OCI-LY3 (cell line): Measurements from ENCODE around the gene ACTRT2.

Experiments used
- H2AFZ ChIP-seq: fragments of 200-600, 300-600 bp; shearing (Covaris generic); 2 replicates; pipeline ENCODE4 v1.6.0; 2014; ENCODE audit warnings: antibody characterized with exemption, low read depth, low read length
- H3K27ac ChIP-seq: fragments of 200-600, 300-600 bp; sonication (generic); 2 replicates; pipeline ENCODE4 v1.5.1; 2014; ENCODE audit warnings: mild to moderate bottlenecking, low read length, moderate library complexity, mixed read lengths
- H3K27me3 ChIP-seq: fragments of 200-600, 300-600 bp; sonication (generic); 2 replicates; pipeline ENCODE4 v1.6.1; 2014; ENCODE audit warnings: low read depth, low read length, mixed read lengths
- H3K36me3 ChIP-seq: fragments of 200-600, 300-600 bp; sonication (generic); replicated peaks from 2 replicates; pipeline ENCODE3; 2014; ENCODE audit warnings: low read depth, low read length, mixed read lengths
- H3K4me1 ChIP-seq: fragments of 300-600, 200-600 bp; sonication (generic); 2 replicates; pipeline ENCODE4 v1.6.1; 2014; ENCODE audit warnings: low read length, mixed read lengths
- H3K4me2 ChIP-seq: fragments of 200-600, 300-600 bp; sonication (generic); 2 replicates; pipeline ENCODE4 v1.6.1; 2014; ENCODE audit warnings: low read length, mixed read lengths
- H3K4me3 ChIP-seq: fragments of 300-600, 200-600 bp; sonication (generic); 2 replicates; pipeline ENCODE4 v1.5.1; 2014; ENCODE audit warnings: antibody characterized with exemption, mild to moderate bottlenecking, low read length, moderate library complexity
- H3K79me2 ChIP-seq: fragments of 300-600, 200-600 bp; shearing (Covaris generic); 2 replicates; pipeline ENCODE4 v1.6.1; 2014; ENCODE audit warnings: mild to moderate bottlenecking, low read length, mixed read lengths
- H3K9ac ChIP-seq: fragments of 300-600, 200-600 bp; shearing (Covaris generic); 2 replicates; pipeline ENCODE4 v1.6.0; 2014; ENCODE audit warnings: mild to moderate bottlenecking, low read length, moderate library complexity
- H3K9me3 ChIP-seq: fragments of 200-600, 300-600 bp; shearing (Covaris generic); 2 replicates; pipeline ENCODE4 v1.6.1; 2014; ENCODE audit warnings: low read length, mixed read lengths; ENCODE audit not compliant: insufficient read depth
- H4K20me1 ChIP-seq: fragments of 200-600, 300-600 bp; sonication (generic); 2 replicates; pipeline ENCODE4 v1.6.1; 2016; ENCODE audit warnings: low read length, mixed read lengths; ENCODE audit not compliant: insufficient read depth
- EZH2phosphoT487 ChIP-seq: fragments of 200-600 bp; shearing (Covaris generic); IDR thresholded peaks from 2 replicates; pipeline ENCODE4 v1.6.1; 2018; ENCODE audit warnings: antibody characterized with exemption, mixed run types, low read depth
- TF ChIP-seq, protein P1 (sequence below): fragments of 200-600, 300-600 bp; sonication (generic); IDR thresholded peaks from 2 replicates; pipeline ENCODE4 v1.5.1; 2014; ENCODE audit warnings: antibody characterized with exemption, low read length, low read depth

ACTRT2 gene

DNA sequence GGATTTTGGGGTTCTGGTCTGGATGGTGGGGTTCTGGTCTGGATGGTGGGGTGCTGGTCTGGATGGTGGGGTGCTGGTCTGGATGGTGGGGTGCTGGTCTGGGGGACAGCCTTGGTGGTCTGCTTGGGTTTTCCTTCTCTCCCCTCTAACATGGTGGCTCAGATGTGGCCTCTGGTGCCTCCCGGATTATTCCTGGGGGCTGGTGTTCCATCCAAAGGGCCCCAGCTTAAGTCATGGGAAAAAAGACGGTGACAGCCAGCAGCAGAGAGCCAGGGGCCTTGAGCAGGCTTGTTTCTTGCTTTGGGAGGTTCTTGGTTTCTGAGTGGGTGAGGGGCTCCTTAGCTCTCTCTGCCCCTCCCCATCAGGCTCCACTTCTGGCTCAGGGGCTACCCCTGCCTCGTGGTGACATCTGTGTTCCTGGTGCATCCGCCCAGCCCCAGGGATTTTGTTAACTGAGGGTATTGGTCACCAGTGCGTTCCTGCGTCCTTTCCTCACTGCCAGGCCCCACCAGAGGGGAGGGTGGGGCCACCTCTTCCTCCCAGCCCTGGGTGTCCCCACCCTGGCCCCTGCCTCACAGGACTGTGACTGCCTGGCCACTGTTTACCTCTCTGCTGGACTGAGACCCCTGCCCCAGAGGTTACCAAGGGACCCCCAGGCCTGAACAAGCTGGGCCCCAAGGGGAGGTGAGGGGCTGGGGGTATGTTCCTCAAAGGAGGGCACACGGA is 43.2 kb upstream of the ACTRT2 start:
- no peaks in the 10 kb centered on the region for H4K20me1 ChIP-seq
- H3K27me3 ChIP-seq = no peaks in the 10 kb centered on the region
- H3K27ac ChIP-seq = no peak overlapping the region
- no peaks in the 10 kb centered on the region for H3K9me3 ChIP-seq
- H3K36me3 ChIP-seq = no peaks in the 10 kb centered on the region
- no peak overlapping the region for H3K4me3 ChIP-seq
- H3K79me2 ChIP-seq = no peaks in the 10 kb centered on the region
- no peak overlapping the region for H3K4me2 ChIP-seq
- H2AFZ ChIP-seq = no peak overlapping the region
- H3K9ac ChIP-seq = no peak overlapping the region
- H3K4me1 ChIP-seq = no peaks in the 10 kb centered on the region
- TF ChIP-seq, protein P1, sequence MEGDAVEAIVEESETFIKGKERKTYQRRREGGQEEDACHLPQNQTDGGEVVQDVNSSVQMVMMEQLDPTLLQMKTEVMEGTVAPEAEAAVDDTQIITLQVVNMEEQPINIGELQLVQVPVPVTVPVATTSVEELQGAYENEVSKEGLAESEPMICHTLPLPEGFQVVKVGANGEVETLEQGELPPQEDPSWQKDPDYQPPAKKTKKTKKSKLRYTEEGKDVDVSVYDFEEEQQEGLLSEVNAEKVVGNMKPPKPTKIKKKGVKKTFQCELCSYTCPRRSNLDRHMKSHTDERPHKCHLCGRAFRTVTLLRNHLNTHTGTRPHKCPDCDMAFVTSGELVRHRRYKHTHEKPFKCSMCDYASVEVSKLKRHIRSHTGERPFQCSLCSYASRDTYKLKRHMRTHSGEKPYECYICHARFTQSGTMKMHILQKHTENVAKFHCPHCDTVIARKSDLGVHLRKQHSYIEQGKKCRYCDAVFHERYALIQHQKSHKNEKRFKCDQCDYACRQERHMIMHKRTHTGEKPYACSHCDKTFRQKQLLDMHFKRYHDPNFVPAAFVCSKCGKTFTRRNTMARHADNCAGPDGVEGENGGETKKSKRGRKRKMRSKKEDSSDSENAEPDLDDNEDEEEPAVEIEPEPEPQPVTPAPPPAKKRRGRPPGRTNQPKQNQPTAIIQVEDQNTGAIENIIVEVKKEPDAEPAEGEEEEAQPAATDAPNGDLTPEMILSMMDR = no peak
- no peak for TF ChIP-seq EZH2phosphoT487

DNA sequence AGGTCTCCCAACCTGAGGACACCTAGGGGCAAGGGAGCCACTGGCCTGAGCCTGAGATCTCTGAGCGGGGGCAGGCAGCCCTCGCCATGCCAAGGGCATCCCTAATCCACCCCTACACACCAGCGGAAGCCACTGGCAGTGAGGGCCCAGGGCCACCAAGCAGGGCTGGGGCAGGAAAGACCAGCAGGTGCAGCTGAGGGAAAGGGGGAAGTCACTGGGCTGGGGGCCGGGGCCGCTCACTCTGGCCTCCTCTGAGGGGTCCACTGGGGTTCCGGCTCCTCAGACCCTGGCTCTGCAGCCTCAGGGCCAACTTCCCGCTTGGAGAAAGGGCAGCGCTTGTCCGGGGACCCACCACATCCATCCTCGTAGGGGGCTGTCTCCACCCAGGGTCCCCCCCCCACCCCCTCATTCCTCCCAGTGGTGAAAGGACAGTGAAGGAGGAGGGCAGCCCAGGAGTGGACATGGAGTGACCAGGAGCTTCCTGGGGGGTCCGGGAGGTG is 42.5 kb upstream of the ACTRT2 start:
- Histone ChIP-seq H3K4me1 (no peaks in the 10 kb centered on the region), H3K27ac (no peak overlapping the region), H3K9ac (no peak overlapping the region), H3K9me3 (no peaks in the 10 kb centered on the region), H3K4me2 (no peak overlapping the region), H3K36me3 (no peaks in the 10 kb centered on the region), H3K4me3 (no peak overlapping the region), H3K79me2 (no peaks in the 10 kb centered on the region), H2AFZ (no peak overlapping the region), H3K27me3 (no peaks in the 10 kb centered on the region), H4K20me1 (no peaks in the 10 kb centered on the region)
- TF ChIP-seq, protein P1 = no peak
- TF ChIP-seq EZH2phosphoT487 = no peak

DNA sequence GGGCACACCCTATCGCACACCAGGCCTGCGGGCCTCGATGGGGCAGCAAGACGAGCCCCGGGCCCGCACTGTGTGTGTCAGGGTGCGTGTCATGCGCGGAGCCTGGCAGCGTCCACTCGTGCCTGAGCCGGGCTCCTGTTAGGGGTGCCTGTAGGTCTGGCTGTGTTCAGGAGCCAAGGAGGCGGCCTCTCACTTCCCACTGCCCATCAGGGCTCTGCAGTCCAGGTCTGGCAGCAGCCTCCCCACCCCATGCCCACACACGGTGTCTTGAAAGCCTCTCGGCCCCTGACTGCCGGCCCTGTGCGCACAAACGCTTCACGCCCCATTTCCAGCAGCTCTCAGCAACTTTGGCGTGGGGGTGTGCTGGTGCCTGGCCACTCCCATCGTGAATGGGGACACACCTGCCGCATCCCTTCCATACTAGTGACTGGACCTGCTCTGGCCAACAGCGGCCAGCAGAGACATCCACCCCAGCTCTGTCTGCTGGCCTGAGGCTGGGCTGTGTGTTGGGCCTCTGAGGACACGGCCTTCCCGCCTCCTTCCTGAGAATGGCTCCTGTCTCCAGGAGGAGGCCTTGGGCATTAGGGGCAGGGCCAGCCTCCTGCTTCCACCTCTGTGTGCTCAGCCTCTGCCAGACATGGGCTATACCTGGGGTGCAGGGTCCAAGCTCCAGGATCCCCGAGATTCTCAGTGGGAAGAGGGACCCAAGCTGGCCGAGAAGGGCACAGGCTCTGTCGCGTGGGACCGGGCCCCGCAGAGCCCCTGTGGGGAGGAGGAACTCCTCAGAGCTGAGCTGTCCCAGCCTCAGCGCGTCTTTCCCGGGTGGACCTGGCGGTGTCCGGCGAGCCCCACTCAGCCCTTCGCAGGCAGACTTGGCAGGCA is 41.8 kb upstream of the ACTRT2 start:
- H3K27ac ChIP-seq = no peak overlapping the region
- H3K79me2 ChIP-seq = no peaks in the 10 kb centered on the region
- no peaks in the 10 kb centered on the region for H3K27me3 ChIP-seq
- no peak overlapping the region for H3K4me2 ChIP-seq
- H4K20me1 ChIP-seq = no peaks in the 10 kb centered on the region
- no peak overlapping the region for H3K4me3 ChIP-seq
- H2AFZ ChIP-seq = no peak overlapping the region
- no peaks in the 10 kb centered on the region for H3K4me1 ChIP-seq
- no peak overlapping the region for H3K9ac ChIP-seq
- no peaks in the 10 kb centered on the region for H3K36me3 ChIP-seq
- H3K9me3 ChIP-seq = no peaks in the 10 kb centered on the region
- no peak for TF ChIP-seq EZH2phosphoT487
- TF ChIP-seq, protein P1 = no peak
